HG02571 (cell line): ENCODE measurements around the gene OTX1.

ENCODE experiments used
- ATAC-seq: cut with Tn5 transposase; IDR thresholded peaks from one replicate; pipeline ENCODE4 v1.9.1; 2021; ENCODE audit warnings: mild to moderate bottlenecking, moderate library complexity; ENCODE audit not compliant: unreplicated experiment

Gene OTX1

DNA sequence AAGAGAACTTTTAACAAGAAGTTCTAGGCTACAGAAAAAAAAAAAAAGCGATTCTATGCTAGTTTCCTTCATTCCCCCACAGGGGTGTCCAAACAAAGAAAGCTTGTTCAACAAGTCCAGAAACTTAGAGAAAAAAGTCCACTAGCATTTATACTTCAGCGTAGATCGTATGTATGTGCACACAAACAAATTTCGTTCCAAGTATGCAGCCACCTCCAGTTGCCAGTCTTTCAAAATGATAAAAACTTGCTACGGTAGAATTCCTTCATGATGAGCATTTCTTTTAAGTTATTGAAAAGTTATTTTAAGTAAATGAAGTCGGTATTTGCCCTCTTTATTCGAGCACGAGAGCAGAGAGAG, 3.7 kb upstream of the OTX1 start:
- no peak for ATAC-seq

DNA sequence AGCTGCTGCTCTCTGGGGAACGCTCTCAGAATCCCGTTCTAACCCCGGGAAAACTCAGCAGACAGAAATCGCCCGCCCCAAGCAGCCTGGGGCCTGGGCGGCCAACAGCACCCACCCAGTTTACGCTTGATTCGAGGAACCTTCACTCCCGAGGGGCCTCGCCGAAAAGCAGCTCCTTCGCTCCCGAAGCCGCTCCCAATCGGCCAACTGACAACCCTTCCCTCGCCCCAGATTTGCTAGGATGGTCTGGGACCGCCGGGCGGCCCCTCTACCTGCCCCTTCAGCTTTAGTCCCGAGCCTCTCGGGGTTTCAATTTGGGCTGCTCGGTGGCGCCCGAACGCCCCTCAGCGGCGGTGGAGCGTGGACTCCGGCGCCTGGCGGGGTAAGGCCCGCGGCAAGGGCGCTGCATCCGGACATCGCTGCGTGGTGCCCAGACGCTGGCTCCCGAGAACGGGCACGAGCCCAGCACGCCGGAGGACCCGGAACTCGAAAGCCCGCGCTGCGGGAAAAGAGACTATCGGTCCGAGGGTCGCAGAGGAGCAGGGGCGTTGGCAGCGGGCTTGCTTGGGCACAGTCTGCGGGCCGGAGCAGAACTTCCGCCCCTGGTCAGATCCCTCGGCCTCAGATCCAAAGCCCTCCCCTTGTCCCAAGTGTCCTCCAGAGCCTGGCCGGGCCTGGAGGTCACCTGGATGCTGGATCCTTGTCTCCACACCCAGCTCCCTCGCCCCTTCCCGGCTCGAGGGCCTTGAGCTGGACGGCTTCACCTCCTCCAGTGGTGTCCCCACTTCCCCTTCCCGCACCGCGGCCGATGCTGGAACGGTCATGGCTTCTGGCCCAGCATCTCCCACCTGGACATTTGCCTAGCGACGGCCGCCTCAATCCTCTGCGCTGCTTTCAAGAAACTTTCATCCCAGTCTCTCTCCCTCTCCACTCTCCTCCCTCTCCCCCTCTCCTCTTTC, 3.0 kb upstream of the OTX1 start:
- ATAC-seq, result no peak

DNA sequence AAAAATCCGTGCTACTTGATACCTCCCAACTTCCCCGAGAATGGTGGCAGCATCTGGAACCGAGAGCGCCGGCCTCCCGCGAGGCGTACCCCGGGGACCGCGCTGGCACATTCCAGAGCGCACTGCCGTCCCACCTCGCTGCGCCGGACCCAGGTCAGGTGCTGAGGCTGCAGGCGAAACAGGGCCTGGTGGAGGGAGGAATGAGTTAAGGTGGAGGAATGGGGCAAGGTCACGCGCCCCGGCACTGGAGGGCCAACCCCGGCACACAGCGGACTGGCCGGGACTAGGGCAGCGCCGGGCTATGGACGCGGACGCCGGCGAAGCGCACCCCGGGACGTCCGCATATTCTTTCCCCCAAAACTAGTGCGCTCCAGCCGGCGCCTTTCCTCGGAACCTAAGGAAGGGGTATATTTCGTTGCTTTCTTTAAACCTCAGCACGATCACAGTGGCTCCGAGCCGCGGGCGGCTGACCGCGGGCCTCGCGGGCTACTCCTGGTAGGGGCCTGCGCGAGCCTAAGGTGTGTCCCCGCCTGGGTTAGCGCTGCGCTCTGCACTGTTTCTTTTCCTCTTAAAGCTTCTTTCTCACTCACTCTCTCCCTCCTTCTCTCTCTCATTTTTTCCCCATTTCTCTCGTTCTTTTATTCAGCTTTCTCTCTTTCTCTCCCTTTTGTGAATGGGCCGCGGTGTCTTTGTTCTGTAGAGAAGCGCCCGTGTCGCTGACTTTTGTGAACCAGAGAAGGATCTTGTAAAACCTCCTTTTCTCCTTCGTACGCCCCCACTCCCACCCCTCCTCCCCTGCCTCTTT, 2.1 kb upstream of the OTX1 start:
- ATAC-seq, result no peak

DNA sequence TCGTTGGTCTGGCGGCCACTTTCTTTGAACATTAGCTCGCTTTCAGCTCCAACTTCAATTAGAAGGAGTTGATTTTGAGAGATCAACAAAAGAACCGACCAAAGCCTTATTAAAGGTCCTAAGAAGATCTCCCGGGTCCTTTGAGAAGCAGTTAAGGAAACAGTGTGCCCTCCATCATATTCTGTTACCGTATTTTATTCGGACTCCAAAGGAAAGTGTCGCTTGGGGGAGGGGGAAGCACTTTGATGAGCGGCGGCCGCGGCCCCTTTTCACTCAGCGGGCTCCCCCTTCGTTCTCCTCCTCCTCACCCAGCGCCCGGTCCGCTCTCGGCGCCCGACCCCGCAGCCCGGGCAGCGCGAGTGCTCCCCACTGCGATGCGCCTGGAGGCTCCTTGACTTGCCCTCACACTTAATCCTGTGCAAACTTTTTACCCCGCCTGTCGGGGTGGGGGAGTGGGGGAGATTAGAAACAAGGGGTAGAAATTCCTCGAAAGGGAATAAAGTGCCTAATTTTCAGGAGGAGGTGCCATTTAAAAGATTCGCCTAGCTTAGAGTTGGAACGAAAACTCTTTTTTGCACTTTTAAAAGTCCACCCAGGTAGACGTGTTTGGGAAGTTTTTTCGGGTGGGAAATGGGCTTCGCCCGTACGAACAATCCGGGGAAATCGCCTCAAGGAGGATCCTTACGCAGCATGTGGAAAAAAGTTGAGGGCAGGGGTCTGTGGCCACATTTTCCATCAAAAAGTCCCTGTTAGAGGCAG, 1.2 kb upstream of the OTX1 start:
- no peak for ATAC-seq

DNA sequence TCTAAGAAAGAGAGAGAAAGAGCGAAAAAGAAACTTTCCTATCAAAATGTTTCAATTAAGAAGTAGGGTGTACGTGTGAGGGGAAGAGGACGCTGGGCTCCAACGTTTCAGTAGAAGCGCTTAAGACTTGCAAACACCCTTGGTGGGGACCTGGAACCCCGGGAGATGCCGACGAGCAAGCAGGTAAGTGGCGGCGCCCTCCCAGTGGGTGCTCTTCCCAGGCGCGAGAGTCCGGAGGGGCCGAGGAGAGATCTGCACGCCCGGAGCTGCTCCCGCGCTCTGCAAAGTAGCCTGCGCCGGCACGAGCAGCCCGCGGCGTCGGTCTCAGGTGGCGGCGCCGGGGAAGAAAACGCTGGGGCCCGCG, 678 bp upstream of the OTX1 start:
- ATAC-seq, result peak; percentile 25

DNA sequence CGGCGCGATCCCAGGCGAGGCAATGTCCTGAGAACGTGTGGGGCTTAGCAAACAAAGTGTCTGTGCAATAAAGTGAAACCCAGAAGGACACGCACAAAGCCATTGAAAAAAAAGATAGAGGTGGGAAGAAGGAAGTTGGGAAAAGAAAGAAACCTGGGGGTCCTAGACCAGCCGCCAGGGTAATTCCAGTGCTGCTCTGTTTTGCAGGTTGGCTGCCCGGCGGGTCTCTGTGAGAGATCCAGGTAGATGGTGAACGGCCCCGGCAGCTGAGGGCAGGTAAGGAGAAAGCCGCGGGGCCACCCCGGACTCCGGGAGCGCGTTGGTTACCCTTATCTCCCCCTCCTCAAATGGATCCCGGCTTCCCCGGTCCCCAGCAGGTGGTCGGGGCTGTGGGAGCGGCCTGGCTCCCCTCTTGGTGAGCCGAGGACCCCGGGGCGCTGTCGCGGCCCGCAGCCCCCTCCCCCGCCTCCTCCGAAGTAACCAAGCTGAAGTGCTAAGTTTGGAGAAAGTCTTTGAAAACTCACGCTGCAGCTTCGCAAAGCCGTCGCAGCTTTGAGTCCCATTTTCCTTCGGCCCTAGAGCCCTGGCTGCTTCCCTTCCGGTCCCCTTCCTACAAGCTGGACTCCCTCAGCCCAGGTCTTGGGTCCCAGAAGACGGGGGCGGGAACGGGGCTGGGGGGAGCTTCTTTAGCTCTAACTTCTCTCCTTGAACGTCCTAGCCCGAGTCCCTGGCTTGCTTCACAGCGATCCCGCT, 588 bp downstream of the OTX1 start:
- no peak for ATAC-seq

DNA sequence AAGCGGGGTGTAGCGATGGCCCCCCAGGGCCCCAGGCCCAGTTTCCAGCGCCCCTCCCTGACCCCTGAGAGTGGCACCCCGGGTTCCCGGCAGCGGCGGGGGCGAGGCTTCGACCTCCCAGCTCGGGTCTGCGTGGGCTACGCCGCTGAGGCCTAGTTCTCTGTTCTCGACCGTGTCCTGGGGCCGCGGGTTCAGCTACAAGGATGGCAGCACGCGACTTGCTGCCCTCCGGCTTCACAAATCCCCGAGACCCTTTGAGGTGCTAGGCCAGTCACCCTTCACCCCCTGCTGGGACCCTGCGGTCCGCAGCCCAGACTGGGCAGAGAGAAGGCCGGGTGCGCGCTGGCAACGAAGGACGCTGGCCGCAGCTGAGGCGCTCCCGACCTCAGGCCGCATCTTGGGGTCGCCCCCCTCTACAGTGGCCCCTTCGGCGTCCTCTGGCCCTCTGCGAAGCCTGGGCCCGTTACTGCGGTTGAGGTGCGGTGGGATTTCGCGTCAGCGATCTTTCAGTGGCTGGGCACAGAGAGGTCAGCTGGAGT, 1.2 kb downstream of the OTX1 start:
- no peak for ATAC-seq

DNA sequence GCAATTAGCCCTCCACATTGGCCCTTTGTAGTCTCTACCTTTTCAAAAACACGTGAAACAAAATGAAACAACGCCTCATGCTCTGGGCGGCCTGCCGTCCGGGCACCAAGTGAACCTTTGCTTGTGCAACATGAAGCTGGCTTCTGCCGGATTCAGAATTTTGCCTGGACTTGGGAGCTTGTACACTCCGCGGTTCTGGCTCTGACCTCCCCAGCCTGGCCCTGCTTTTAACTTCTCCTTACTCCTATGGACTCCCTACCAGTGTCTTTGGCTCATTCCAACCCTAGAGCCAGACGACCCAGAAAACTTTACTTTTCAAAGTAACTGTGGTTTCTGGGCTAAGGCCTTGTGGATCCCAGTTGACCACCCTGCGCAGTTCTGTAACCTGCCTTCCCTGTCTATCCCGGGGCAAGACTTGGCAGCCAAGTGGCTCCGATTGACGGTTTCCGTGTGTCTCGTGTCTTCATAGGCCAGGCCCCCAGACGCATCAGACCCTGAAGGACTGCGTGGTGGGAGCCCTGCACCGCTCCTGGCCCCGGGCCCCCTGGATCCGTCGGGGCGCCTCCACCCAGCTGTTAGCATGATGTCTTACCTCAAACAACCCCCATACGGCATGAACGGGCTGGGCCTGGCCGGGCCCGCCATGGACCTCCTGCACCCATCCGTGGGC, 1.9 kb downstream of the OTX1 start:
- no peak for ATAC-seq

DNA sequence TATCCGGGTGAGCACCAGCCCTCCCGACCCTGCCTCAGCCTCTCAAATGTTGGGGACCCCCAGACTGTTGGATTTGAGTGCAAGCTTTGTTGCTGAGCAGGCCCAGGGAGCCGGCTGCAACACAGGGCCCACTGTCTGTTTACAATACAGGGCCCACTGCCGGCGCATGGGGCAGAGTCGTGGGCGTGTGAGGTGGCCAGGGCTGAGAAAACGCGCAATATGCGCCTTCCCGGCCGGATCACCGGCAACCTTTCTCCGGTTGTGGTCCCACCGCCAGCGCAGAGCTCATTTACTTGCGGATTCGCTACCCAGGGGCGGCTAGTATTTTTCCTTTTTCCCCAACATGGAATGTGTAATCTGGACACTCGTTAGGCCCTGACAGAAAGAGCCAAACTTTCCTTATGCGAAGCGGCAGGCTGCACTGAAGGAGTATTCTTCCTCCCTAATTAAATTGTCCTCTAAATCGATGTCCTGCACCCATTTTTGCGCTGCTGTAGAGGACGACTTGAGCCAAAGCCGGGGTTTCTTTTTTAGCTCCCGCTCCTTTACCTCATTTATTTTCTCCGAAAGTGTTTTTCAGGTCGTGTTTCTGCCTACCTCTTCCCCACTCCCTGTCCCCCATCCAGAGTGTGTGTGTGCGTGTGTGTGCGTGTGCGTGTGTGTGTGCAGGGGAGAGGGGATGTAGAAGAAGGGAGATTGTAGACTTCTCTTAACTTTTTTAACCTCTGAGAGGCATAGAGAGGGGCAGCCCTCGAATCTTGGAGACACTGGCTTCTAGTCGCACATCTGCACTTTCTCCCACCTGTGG, 2.7 kb downstream of the OTX1 start:
- ATAC-seq, result no peak

DNA sequence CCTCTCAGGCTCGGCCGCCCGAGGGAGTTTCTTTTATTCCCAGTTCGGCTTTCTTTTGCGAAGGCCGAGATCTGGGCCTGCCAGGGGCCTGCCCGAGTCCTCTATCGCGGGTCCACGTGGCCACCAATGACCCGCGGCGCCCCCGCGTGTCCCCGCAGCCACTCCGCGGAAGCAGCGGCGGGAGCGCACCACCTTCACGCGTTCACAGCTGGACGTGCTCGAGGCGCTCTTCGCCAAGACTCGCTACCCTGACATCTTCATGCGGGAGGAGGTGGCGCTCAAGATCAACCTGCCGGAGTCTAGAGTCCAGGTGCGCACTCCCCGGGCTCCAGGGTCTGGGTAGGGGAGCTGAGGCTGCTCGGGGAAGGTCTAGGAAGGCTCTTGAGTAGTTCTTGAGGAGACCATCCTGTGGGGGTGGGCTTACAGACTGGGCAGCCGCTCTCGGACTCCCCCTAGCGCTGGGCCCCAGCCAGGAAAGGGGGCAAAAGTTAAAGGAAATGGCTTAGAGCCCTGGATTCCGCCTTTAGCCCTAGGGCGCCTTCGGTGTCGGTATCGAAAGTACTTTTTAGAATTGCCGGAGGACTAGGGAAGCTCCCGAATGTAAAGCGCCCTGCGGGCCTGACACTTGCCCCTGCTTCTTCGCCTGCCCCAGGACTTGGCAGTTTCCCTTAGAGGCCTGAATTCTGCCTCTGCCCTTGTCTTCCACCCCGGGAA, 3.4 kb downstream of the OTX1 start:
- no peak for ATAC-seq

DNA sequence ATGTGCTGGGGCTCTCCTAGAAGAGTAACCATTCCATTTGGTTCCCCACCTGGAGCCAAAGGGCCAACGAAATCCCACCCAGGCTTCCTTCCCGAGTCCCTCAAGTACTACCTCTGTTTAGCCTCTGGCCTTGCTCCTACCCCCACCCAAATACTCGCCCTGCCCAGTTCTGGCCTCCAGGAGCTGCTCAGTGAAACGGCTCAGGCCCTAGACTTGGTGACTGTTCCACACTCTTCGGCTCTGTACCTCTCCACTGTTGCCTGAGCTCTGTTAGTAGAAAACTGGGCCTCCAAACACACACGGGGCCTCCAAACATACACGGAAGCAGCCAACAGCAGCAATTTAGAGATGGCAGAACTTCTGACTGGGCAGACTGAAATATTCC, 4.2 kb downstream of the OTX1 start:
- no peak for ATAC-seq

DNA sequence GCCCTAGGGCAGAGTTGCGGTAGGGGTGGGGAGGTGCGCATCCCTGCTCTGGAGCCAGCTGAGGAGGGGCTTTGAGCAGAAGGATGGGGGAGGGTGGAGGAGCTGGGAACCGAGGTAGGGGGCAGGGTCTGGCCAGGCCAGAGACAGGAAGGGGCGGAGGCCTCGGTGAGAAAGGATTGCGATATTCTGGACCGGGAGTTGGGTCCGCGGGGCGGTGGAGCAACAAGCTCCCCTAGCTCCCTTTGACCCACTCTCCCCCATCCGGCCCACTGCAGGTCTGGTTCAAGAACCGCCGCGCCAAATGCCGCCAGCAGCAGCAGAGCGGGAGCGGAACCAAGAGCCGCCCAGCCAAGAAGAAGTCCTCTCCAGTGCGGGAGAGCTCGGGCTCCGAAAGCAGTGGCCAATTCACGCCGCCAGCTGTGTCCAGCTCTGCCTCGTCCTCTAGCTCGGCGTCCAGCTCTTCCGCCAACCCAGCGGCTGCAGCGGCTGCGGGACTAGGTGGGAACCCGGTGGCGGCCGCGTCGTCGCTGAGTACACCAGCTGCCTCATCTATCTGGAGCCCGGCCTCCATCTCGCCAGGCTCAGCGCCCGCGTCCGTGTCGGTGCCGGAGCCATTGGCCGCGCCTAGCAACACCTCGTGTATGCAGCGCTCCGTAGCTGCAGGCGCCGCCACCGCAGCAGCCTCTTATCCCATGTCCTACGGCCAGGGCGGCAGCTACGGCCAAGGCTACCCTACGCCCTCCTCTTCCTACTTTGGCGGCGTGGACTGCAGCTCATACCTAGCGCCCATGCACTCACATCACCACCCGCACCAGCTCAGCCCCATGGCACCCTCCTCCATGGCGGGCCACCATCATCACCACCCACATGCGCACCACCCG, 4.8 kb downstream of the OTX1 start:
- no peak for ATAC-seq

DNA sequence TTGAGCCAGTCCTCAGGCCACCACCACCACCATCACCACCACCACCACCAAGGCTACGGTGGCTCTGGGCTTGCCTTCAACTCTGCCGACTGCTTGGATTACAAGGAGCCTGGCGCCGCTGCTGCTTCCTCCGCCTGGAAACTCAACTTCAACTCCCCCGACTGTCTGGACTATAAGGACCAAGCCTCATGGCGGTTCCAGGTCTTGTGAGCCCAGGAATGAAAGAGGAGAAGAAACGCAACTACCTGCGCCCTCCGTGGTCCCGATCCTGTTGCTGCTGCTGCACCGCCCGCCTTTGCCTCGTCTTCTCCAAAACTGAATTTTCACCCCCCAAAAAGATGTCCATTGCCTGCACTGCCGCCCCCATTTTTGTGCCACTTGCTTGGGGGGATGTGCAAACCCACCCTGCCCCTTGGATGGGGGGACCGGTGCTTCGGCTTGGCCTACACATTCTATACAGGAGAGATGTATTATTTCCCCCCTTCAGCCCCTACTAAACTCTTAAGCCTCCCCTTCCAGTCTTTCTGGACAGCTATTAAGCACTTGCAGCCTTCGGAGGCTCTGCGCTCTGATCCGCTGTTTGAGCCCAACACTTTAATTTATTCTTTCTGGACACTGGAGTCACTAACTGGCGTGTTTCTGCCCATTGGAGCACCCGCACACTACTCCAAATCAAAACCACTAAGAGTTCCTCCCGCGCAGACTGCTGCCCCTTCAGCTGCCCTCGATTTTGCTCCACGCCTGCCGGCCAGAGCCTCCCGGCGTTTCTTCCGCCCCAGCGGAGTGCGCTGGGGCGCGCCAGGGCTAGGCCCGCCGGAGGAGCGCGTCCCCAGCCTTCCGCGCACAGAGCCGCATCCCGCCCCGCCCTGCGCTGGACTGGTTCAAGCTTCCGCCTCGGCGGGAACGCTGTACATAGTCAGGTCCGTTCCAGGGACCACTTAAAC, 5.7 kb downstream of the OTX1 start:
- no peak for ATAC-seq

DNA sequence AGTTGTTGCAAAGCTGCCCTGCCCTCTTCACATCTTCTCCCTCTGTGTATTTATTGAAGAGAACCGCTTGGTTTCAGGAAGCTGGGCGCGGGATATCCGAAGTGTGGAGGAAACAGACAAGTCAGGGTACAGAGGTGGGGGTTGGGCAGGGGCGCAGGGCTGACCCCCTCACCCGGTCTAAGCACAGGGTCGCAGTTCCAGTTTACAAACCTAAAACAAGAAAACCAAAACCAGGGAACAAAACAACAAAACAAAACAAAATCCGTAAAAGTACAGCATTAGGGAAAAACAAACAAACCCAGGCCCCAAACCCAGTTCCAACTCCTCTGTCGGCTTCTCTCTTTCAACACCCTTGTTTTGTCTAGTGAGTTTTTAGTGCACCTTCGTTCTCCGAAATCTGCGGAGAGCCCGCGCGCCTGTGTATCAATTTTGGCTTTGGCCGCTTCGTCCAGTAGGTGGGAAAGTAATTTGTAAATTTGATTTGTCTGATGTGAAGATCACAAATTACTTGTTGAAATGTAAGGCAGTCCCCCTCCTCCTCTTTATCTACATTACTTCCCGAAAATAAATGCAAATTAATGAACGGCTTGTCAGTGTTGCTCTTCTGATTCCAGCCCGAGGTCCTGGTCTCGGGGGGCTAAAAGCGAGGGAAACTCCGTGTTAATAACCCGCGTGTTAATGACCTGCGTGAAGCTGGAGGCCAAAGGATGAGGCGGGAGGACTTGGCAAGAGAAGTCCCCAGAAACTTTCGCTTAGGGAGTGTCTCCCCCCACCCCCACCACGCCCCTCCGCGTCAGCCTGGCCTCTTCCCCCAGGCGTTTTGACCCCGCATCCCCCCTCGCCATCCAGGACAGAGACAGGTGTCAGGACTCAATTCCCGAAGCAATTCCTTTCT, 6.9 kb downstream of the OTX1 start:
- no peak for ATAC-seq

DNA sequence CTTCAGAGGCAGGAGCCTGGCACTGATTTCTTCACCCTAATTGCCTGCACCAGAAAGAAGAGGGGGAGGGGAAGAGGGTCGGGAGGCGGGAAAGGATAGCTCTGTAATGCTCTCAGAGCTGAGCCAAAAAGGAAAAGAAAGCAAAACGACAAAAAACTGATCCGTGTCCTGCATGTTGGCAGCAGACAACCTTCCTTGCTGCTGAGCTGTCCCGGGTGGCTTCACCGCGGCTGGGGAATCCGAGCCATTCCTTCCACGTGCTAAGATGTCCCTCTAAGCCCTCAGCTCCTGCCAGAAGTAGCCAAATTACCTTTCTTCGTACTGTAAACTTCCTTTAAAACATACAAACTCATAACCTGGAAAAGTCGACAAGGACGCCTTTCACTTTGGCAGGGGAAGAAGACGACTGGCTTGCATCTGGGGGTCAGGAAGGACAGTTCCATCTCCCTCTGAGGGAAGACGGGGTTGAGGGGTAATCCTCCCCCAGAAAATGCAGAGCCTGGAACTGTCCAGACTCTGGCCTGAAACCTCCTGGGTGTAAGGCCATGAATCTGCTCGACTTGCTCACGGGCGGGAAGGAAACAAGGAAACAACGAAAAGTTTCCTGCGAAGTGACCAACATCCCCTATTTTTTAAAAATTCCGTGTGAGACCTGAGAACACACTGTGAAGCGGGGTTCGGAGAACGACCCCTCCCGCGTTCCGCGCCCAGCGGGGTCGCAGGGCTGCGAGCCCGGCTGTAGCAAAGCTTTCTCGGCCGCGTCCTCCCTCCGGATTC, 7.7 kb downstream of the OTX1 start:
- no peak for ATAC-seq
